CD4-positive, alpha-beta T cell treated with Interleukin-4 for 1 hour (primary cell): ENCODE data around the gene ZBTB7B.

Experiments used
- DNase-seq, 2 donors: peaks; one replicate each; pipeline ENCODE4 v3.0.0-alpha.2; 2020 to 2022

Gene ZBTB7B

DNA sequence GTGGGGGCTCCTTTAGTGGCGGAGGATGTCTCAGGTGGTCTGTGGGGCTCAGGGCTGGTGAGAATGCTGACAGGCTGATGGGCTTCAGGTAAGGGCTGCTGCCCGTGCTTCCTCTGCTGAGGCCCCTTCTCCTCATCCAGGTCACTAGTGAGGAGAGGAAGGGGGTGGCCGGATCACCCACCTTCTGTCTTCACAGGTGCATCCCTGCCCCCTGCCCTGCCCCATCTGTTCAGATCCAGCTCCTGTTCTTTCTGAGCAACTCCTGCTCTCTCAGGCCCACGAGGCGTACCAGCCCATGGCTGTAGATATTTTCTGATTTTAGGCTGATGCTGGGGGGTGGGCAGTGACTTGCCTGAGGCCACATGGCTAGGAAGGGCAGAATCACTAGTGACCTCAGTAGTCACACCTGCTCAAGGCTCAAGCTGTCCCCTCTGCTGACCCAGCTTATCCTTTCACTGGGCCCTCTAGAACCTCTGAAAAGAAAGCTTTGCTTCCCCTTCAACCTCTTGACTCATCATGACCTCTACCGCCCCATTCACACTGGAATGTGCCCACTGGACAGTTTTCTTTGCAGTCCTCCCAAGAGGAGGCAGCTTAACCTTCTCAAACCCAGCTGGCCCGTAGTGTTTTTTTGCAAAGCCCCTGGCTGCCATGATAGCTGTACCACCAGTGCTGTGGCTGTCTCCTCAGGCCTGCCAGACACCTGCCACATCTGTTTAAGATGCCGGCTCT lies 16.2 kb downstream of the ZBTB7B start:
- DNase-seq, result no peak

- no peak for DNase-seq
Measured at GRCh38 chr1:155019377-155020245, 17.0 kb downstream of the ZBTB7B start.

GRCh38 chr1:155022136-155022926 lies 19.7 kb downstream of the ZBTB7B start:
- no peak for DNase-seq

GRCh38 chr1:155022927-155023236 lies 20.3 kb downstream of the ZBTB7B start:
- no peak for DNase-seq

- DNase-seq, result no peak
Measured at GRCh38 chr1:155023627-155024026, 21.0 kb downstream of the ZBTB7B start.

DNA sequence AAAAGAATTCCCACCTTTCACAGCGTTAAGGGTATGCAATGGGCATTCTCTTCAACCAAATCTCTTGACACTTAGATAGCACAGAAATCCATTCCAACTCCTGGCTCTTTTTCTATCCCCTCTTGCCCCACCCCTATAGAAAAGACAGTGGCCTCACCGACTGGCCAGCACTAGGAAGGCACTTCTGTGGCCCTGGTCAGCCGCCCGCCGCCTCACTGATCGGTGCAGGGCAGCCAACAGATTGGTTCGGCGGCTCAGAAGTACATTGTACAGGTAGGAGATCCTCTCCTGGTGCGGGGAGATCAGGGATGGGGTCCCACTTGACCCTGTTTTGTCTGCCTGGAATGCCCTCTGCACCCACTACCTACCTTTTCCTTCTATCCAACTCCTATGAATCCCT lies 21.7 kb downstream of the ZBTB7B start:
- no peak for DNase-seq

- DNase-seq, result no peak
Measured at GRCh38 chr1:155026154-155026553, 23.6 kb downstream of the ZBTB7B start.

GRCh38 chr1:155026588-155026987 lies 24.0 kb downstream of the ZBTB7B start:
- DNase-seq, result no peak

- DNase-seq, result no peak
Measured at GRCh38 chr1:155029513-155030242, 27.1 kb downstream of the ZBTB7B start.

GRCh38 chr1:155030243-155030795 lies 27.7 kb downstream of the ZBTB7B start:
- DNase-seq, result no peak

GRCh38 chr1:155030899-155031298 lies 28.3 kb downstream of the ZBTB7B start:
- no peak for DNase-seq

- DNase-seq, result no peak
Measured at GRCh38 chr1:155032886-155033285, 30.3 kb downstream of the ZBTB7B start.

DNA sequence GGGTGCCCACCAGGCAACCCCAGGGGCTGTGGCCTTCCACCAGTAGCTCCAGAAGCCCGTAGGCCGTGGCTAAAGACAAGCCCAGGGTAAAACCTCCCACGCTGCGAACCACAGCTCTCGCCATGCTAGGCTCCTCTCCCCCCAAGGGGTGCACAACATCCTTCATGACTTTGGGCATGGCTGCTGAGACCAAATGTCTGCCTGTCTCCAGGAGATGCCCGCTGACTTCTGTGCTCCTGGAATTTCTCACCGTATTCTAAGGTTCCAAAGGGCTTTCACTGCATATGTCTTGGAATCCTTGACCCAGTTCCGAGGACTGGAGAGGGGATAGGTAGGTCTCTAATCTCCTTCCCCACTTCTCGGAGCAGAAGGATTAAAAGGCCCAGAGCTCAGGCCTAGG lies 30.9 kb downstream of the ZBTB7B start, which contains the start of the genes DCST1 and DCST2:
Gene DCST1 (plus strand): TSS at position 301 of the 400 bp plus-strand sequence. CDS start 213 bp downstream, outside the sequence.
Gene DCST2 (minus strand): TSS at position 258 of the 400 bp plus-strand sequence. CDS start 80 bp downstream, at position 178.
- no peak for DNase-seq

DNA sequence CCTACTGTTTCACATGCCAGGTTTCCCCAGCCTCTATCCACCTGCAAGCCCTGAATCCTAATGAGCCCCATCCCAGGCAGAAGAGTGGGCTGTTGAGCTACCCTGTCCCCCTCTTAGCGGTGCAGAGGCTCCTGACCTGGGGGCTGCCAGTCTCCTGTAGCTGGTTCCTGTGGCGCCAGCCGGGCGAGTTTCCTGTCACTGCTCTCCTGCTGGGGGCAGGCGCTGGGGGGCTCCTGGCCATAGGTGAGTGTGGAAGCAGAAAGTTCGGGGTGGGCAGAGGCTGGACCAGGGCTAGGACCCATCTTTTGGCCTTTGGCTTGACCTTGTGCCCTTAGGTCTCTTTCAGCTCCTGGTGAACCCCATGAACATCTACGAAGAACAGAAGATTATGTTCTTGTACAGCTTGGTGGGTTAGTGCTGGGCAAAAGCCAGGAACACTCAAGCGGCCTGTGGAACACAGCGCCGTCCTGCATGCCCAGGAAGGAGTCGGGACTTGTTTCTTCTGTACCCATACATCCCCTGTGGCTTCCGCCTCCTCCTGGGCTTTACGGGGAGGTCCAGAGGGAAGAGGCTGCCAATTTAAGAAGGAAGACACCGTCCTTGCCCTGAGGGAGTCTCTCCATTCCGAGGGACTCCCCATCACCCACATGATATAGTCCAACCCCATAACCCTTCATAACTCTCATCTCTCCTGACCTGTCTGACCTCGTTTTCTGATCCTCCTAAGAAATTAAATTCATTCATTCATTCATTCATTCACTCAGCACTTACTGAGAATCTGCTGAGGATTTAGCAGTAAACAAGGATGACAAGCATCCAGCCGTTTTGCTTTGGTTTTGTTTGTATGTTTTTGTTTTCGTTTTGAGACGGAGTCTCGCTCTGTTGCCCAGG lies 32.0 kb downstream of the ZBTB7B start:
- DNase-seq, result no peak

DNA sequence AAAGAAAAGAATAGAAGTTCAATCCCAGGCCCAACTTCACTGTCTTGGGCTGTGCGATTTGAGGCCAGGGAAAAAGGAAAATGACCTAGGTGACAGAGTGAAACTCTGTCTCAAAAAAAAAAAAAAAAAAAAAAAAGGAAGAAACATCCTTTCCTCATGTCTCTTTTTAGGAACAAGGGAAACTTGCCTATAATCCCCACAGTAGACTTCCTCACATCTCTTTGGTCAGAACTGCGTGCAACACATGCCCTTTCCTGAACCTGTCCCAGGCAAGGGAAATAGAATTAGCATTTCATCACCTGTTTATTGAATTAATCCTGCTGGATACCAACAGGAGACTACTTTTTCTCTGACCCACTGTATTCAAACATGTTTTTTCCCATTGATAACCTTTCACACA lies 33.3 kb downstream of the ZBTB7B start:
- no peak for DNase-seq

DNA sequence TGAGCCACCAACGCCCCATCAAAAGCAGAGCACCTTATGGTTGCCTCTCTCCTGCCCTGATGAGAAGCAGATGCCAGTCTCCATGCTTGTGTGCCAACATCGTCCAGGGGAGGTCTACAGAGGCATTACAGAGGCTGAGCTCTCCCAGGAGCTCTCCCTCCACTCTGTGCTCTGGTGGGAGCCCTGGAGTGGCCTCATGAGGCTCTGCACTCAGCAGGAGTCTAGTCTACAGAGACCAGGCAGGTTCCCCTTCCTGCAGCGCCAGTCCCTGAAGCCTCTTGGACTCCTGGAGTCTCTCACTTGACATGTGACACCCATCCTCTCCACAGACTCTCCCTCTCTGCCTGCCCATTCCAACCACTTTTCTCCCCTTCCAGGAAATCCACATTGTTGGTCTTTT lies 34.4 kb downstream of the ZBTB7B start:
- no peak for DNase-seq

DNA sequence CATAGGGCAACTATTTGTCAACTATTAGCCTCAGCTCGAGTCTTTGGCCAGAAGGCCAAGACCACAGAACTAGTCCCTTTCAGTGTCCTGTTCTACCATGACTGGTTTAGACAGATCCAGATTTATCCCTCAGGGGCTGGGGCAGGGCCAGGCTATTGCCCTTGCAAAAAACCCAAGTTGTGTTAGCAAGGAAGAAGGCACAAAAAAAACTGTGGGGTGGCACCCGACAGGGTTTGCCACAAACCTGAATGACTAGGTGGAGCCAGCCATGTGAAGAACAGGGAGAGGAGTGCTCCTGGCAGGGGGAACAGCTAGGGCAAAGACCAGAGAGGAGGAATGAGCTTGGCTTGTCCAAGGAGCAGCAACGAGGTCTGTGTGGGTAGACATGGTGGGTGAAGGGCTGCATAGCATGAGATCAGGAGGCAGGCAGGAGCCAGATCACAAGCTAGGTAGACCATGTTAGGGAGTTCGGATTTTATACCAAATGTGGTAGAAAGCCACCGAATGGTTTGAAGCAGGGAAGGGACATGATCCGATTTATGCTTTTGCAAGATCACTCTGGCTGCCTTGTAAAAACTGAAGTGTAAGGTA lies 35.3 kb downstream of the ZBTB7B start:
- no peak for DNase-seq

- DNase-seq, result no peak
Measured at GRCh38 chr1:155038602-155039307, 36.2 kb downstream of the ZBTB7B start.

GRCh38 chr1:155039308-155039669 lies 36.7 kb downstream of the ZBTB7B start:
- no peak for DNase-seq
